H1 (cell line): ENCODE data around the gene PHF8. TPM values are rescaled to one million over a fixed set of nuclear protein-coding genes. Genes with fewer than 3 reads are reported as not detected.
A peak's percentile ranks its signal among the peaks of the same experiment; 100 is the strongest.

Experiments
- CTCF ChIA-PET: fragments of 300-600 bp; sonication (Branson Sonifier 250); formaldehyde crosslinking; loops from one replicate; lab custom pipeline; 2021; ENCODE audit not compliant: partially characterized antibody; lab: Charles Lee
- POLR2A ChIA-PET: fragments of 300-600 bp; sonication (Branson Sonifier 250); formaldehyde crosslinking; loops from one replicate; lab custom pipeline; 2021; ENCODE audit warnings: inconsistent platforms; ENCODE audit not compliant: partially characterized antibody; lab: Charles Lee
- DNase-seq, 2 experiments: peaks; one replicate each; pipeline versions ENCODE4 v3.0.0 to v3.0.0-alpha.2; 2010 to 2022; ENCODE audit warnings: low spot score in 2 of 2, low read depth in 1 of 2, mixed read lengths in 1 of 2
- FAIRE-seq: peaks from 2 replicates; lab custom pipeline; 2011; peaks lifted over from hg19 to GRCh38; lab: Jason Lieb, UNC
- H2AFZ ChIP-seq: 2 replicates; pipeline ENCODE4 v1.8.1; 2012; ENCODE audit warnings: low read length, inconsistent platforms
- H2AK5ac ChIP-seq: 2 replicates; pipeline ENCODE4 v1.6.1; 2013; ENCODE audit warnings: low read depth, low read length
- H2BK120ac ChIP-seq: replicated peaks from 2 replicates; pipeline ENCODE3; 2013; ENCODE audit warnings: low read depth, low read length, inconsistent platforms
- H2BK12ac ChIP-seq: 2 replicates; pipeline ENCODE4 v1.6.1; 2013; ENCODE audit warnings: low read depth, low read length
- H2BK15ac ChIP-seq: 2 replicates; pipeline ENCODE4 v1.6.1; 2013; ENCODE audit warnings: low read length
- H2BK20ac ChIP-seq: 2 replicates; pipeline ENCODE4 v1.6.1; 2013; ENCODE audit warnings: low read length
- H2BK5ac ChIP-seq: 2 replicates; pipeline ENCODE4 v1.6.1; 2013; ENCODE audit warnings: low read depth, low read length
- H3K14ac ChIP-seq: 2 replicates; pipeline ENCODE4 v1.6.1; 2013; ENCODE audit warnings: inconsistent platforms; ENCODE audit not compliant: insufficient read length
- H3K18ac ChIP-seq: 2 replicates; pipeline ENCODE4 v1.6.1; 2013; ENCODE audit warnings: low read length; ENCODE audit errors: extremely low read depth
- H3K23ac ChIP-seq: 2 replicates; pipeline ENCODE4 v1.6.1; 2013; ENCODE audit warnings: inconsistent platforms; ENCODE audit not compliant: insufficient read length
- H3K23me2 ChIP-seq: 2 replicates; pipeline ENCODE4 v1.6.1; 2013; ENCODE audit warnings: low read depth, low read length
- H3K27ac ChIP-seq: 2 replicates; pipeline ENCODE4 v1.6.1; 2011; ENCODE audit warnings: low read depth, low read length, inconsistent platforms
- H3K27me3 ChIP-seq, 4 experiments: replicated peaks in 1 of 4; 1 replicate in 1 of 4; 2 replicates in 3 of 4; pipeline versions ENCODE4 v1.6.1 to v1.8.1; 2011 to 2013; ENCODE audit warnings: low read length in 3 of 4, mild to moderate bottlenecking in 3 of 4, inconsistent platforms in 2 of 4, mixed read lengths in 2 of 4, moderate library complexity in 1 of 4; ENCODE audit not compliant: control insufficient read depth in 3 of 4, insufficient read depth in 3 of 4; ENCODE audit errors: extremely low read depth in 1 of 4
- H3K36me3 ChIP-seq, 4 experiments: 2 replicates each; pipeline versions ENCODE4 v1.6.1 to v1.8.1; 2011 to 2013; ENCODE audit warnings: mild to moderate bottlenecking in 4 of 4, low read length in 3 of 4, moderate library complexity in 2 of 4, control low read depth in 1 of 4, inconsistent platforms in 1 of 4; ENCODE audit not compliant: insufficient read depth in 4 of 4, control insufficient read depth in 2 of 4
- H3K4ac ChIP-seq: replicated peaks from 2 replicates; pipeline ENCODE3; 2013; ENCODE audit warnings: low read length, low read depth, mixed read lengths, inconsistent platforms; ENCODE audit not compliant: insufficient read length
- H3K4me1 ChIP-seq, 4 experiments: replicated peaks in 1 of 4; 1 replicate in 1 of 4; 2 replicates in 3 of 4; pipeline versions ENCODE4 v1.6.1 to v1.8.1; 2011 to 2013; ENCODE audit warnings: low read length in 3 of 4, inconsistent platforms in 2 of 4, mixed read lengths in 1 of 4; ENCODE audit not compliant: insufficient read depth in 4 of 4, control insufficient read depth in 3 of 4
- H3K4me2 ChIP-seq, 2 experiments: 2 replicates each; pipeline versions ENCODE4 v1.6.1 to v1.8.1; 2011 to 2013; ENCODE audit warnings: low read depth in 2 of 2, low read length in 2 of 2, control low read depth in 1 of 2, inconsistent platforms in 1 of 2, mild to moderate bottlenecking in 1 of 2; ENCODE audit not compliant: insufficient read depth in 1 of 2
- H3K4me3 ChIP-seq, 4 experiments: fragments of 200-600, 300-600 bp in 1 of 4; sonication (generic), shearing (Covaris generic), sonication (Bioruptor Twin) in 1 of 4; 2 replicates each; pipeline versions ENCODE4 v1.5.1 to v1.8.1; 2011 to 2016; ENCODE audit warnings: low read length in 4 of 4, low read depth in 3 of 4, control low read depth in 2 of 4, inconsistent platforms in 2 of 4, mild to moderate bottlenecking in 2 of 4, mixed read lengths in 1 of 4, moderate library complexity in 1 of 4; ENCODE audit not compliant: insufficient read depth in 2 of 4; ENCODE audit errors: extremely low read depth in 1 of 4
- H3K56ac ChIP-seq: replicated peaks from 2 replicates; pipeline ENCODE3; 2013; ENCODE audit warnings: low read depth, mild to moderate bottlenecking, mixed read lengths, low read length, inconsistent platforms; ENCODE audit not compliant: insufficient read length
- H3K79me1 ChIP-seq: 2 replicates; pipeline ENCODE4 v1.6.1; 2013; ENCODE audit warnings: low read depth, low read length, control low read depth
- H3K79me2 ChIP-seq, 2 experiments: 2 replicates each; pipeline versions ENCODE4 v1.6.1 to v1.8.1; 2012 to 2013; ENCODE audit warnings: low read length in 2 of 2, mild to moderate bottlenecking in 2 of 2, inconsistent platforms in 1 of 2; ENCODE audit not compliant: insufficient read depth in 2 of 2, control insufficient read depth in 1 of 2
- H3K9ac ChIP-seq, 4 experiments: replicated peaks in 1 of 4; 1 replicate in 1 of 4; 2 replicates in 3 of 4; pipeline versions ENCODE4 v1.6.1 to v1.8.1; 2011 to 2013; ENCODE audit warnings: low read depth in 3 of 4, low read length in 3 of 4, control low read depth in 2 of 4, mild to moderate bottlenecking in 2 of 4, moderate library complexity in 2 of 4, inconsistent platforms in 1 of 4; ENCODE audit errors: extremely low read depth in 1 of 4
- H3K9me3 ChIP-seq, 2 experiments: 2 replicates each; pipeline versions ENCODE4 v1.6.1 to v1.8.1; 2012 to 2013; ENCODE audit warnings: mild to moderate bottlenecking in 2 of 2, moderate library complexity in 2 of 2, control low read depth in 1 of 2, inconsistent platforms in 1 of 2, low read depth in 1 of 2, low read length in 1 of 2, mixed read lengths in 1 of 2; ENCODE audit not compliant: insufficient read depth in 2 of 2
- H4K20me1 ChIP-seq, 2 experiments: replicated peaks in 1 of 2; 2 replicates each; pipeline versions ENCODE3 to v1.8.1; 2011 to 2013; ENCODE audit warnings: inconsistent platforms in 2 of 2, low read length in 2 of 2, mild to moderate bottlenecking in 1 of 2; ENCODE audit not compliant: insufficient read depth in 2 of 2, control insufficient read depth in 1 of 2
- H4K5ac ChIP-seq: 2 replicates; pipeline ENCODE4 v1.6.1; 2013; ENCODE audit warnings: low read length, low read depth, mixed read lengths, inconsistent platforms; ENCODE audit not compliant: insufficient read length
- H4K8ac ChIP-seq: 2 replicates; pipeline ENCODE4 v1.8.0; 2013; ENCODE audit warnings: mild to moderate bottlenecking, moderate library complexity, low read length, inconsistent platforms; ENCODE audit not compliant: insufficient read depth; ENCODE audit errors: extremely low read depth
- H4K91ac ChIP-seq: replicated peaks from 2 replicates; pipeline ENCODE3; 2013; ENCODE audit warnings: low read length, mixed read lengths, inconsistent platforms; ENCODE audit not compliant: insufficient read length
- HDAC2 ChIP-seq, 2 experiments: fragments of 300-600 bp in 1 of 2; sonication (generic) in 1 of 2; IDR thresholded peaks; 2 replicates each; pipeline ENCODE4 v1.6.1; 2011 to 2012; ENCODE audit warnings: low read depth in 2 of 2, low read length in 2 of 2, mild to moderate bottlenecking in 2 of 2, moderate library complexity in 2 of 2, borderline replicate concordance in 1 of 2, inconsistent platforms in 1 of 2
- KDM1A ChIP-seq: fragments of 200-600, 300-600 bp; sonication (generic); IDR thresholded peaks from 2 replicates; pipeline ENCODE4 v1.7.1; 2016; ENCODE audit warnings: mild to moderate bottlenecking, low read length, borderline replicate concordance
- KDM4A ChIP-seq: IDR thresholded peaks from one replicate; pipeline ENCODE4 v1.7.1; 2012; ENCODE audit warnings: low read depth, mild to moderate bottlenecking, moderate library complexity, low read length, inconsistent platforms; ENCODE audit not compliant: severe bottlenecking
- SAP30 ChIP-seq: fragments of 300-600 bp; sonication (generic); IDR thresholded peaks from 2 replicates; pipeline ENCODE4 v1.7.1; 2012; ENCODE audit warnings: low read length, moderate library complexity, mild to moderate bottlenecking, inconsistent platforms; ENCODE audit not compliant: insufficient read depth, insufficient replicate concordance
- TAF1 ChIP-seq: IDR thresholded peaks from 2 replicates; pipeline ENCODE4 v1.6.1; 2011; ENCODE audit warnings: mild to moderate bottlenecking, low read depth, low read length
- WGBS, 2 experiments: shearing (Covaris generic) in 1 of 2; methylation state at CpG; one replicate each; pipeline versions ENCODE4 v1.1.6 to v1.1.7; 2013 to 2015; ENCODE audit warnings: low lambda C conversion rate in 2 of 2, mixed read lengths in 2 of 2, inconsistent platforms in 1 of 2, low coverage in 1 of 2, missing lambda C conversion rate in 1 of 2; ENCODE audit not compliant: insufficient replicate concordance in 2 of 2, insufficient coverage in 1 of 2, insufficient read length in 1 of 2; ENCODE audit errors: extremely low coverage in 1 of 2, missing lambda C conversion rate in 1 of 2; 5-methylcytosine and 5-hydroxymethylcytosine counted together
- polyA plus RNA-seq, 7 experiments: library from polyadenylated mRNA; depleted of rRNA in 3 of 7; stranded (reverse) in 5 of 7; unstranded in 2 of 7; fragments of >200 nt in 5 of 7; fragments of 200-250 nt in 2 of 7; gene quantifications; 1 replicate in 5 of 7; 2 replicates in 1 of 7; 4 replicates in 1 of 7; pipeline versions ENCODE4 v1.2.1 to v1.2.3, GENCODE V29; 2011 to 2013; ENCODE audit warnings: missing spikeins in 2 of 7, mixed read lengths in 2 of 7
- total RNA-seq: library from RNA; stranded (reverse); fragmentation: NEBNext Ultra II Directional; extraction: Animal tissue kit (Norgen Biotek cat#: 25700); gene quantifications from 2 replicates; pipeline ENCODE4 v1.2.1, GENCODE V29; 2021

PHF8 gene
- total and polyA plus RNA-seq, 2 of the 8 experiments (the other 6 are each of a cell fraction or from before 2014, with no cell fraction given), result 14.6 to 27.6 TPM

- peak overlapping the region; percentile 77 for H3K56ac ChIP-seq
- H3K23me2 ChIP-seq, result peaks cover 7% of the 10 kb centered on the region
- H2AK5ac ChIP-seq, result no peak overlapping the region
- H4K8ac ChIP-seq, result peak overlapping the region; percentile 98
- H2BK20ac ChIP-seq, result no peak overlapping the region
- no peak overlapping the region for H2BK120ac ChIP-seq
- TF ChIP-seq TAF1 (no peak), SAP30 (peak; percentile 44), KDM4A (peak; percentile 10), HDAC2 (IDR thresholded peaks at IDR 0.05; ENCODE audit: borderline replicate concordance in 1 of 2, low read depth in 2 of 2, low read length in 2 of 2) (0 out of 4 replicates have a peak, but pooled peaks of 1 of the 2 experiments have one; percentile 62), KDM1A (no peak)
- H4K20me1 ChIP-seq, result no peaks in the 10 kb centered on the region
- DNase-seq (peak in 1 of 2 experiments; percentile 64), FAIRE-seq (no peak)
- no peak overlapping the region for H2BK15ac ChIP-seq
- no peak overlapping the region for H2BK12ac ChIP-seq
- CTCF ChIA-PET, result interaction anchor here (1.6 kb wide), 1 partner anchor 60 kb away, joined by 3 read pairs; no protein-coding TSS in a partner anchor
- peak overlapping the region; percentile 53 for H3K4ac ChIP-seq
- peak overlapping the region; percentile 83 for H4K5ac ChIP-seq
- 2% methylated on average over 18 of the region's 43 CpGs; no CpG with 5 or more reads in 1 of the 2 experiments for WGBS, 2 experiments
- H3K14ac ChIP-seq, result no peak overlapping the region
- peak overlapping the region; percentile 32; the same call in 1 of the 2 replicates for H2AFZ ChIP-seq
- H3K36me3 ChIP-seq, result peaks cover 0 to 24% (median 8%) of the 10 kb centered on the region in 4 experiments; a peak in 7 of 8 replicates
- POLR2A ChIA-PET, result interaction anchor here (0.9 to 3.4 kb wide), 11 partner anchors 10 to 400 kb away, joined by 3 to 18 read pairs (median 3); partner anchors contain the start of genes FAM120C and TSR2
- no peak overlapping the region for H4K91ac ChIP-seq
- H3K4me3 ChIP-seq, result peak overlapping the region; percentile 72 to 90 (median 78)
- peak overlapping the region; percentile 90; the same call in 1 of the 2 replicates for H3K27ac ChIP-seq
- H3K27me3 ChIP-seq, result no peaks in the 10 kb centered on the region
- H2BK5ac ChIP-seq, result peak overlapping the region; percentile 88
- H3K4me1 ChIP-seq, result peaks cover 1 to 7% (median 4%) of the 10 kb centered on the region in 4 experiments; a peak in 3 of 7 replicates
- H3K9me3 ChIP-seq, result no peaks in the 10 kb centered on the region
- no peaks in the 10 kb centered on the region for H3K79me1 ChIP-seq
- peak overlapping the region; percentile 78 to 88 for H3K4me2 ChIP-seq
- peak overlapping the region; percentile 71; the same call in 1 of the 2 replicates for H3K18ac ChIP-seq
- H3K23ac ChIP-seq, result no peak overlapping the region
- H3K9ac ChIP-seq, result peak overlapping the region; percentile 70 to 94 (median 86)
- no peaks in the 10 kb centered on the region for H3K79me2 ChIP-seq
These were observed 640 bp downstream of the PHF8 start for GRCh38 chrX:54043541-54044125.
